Measurements from ENCODE around the gene LDLRAD4.

The LDLRAD4 gene

GRCh38 chr18:13406736-13407135 lies 188.2 kb downstream of the LDLRAD4 start:
- DNase-seq (ENCODE audit: low read depth) = no peak

DNA sequence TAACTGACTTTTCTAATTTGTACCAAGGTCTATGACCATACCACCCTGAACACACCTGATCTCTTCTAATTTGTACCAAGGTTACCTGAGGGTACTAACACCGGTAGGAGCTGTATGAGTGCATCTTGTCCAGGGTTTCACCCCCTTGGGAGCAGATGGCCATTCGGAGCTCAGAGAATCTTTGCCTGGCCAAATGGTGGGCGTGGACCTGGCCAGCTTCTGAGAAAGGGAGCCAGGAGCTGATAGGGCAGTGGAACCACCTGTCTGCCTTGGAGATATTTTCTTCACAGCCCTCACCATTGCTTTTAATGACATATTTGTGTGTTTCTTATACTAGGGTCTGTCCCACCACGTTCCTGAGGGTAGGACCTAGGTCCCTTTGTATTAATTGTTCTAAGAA lies 188.9 kb downstream of the LDLRAD4 start:
- DNase-seq (ENCODE audit: low read depth) = no peak

DNA sequence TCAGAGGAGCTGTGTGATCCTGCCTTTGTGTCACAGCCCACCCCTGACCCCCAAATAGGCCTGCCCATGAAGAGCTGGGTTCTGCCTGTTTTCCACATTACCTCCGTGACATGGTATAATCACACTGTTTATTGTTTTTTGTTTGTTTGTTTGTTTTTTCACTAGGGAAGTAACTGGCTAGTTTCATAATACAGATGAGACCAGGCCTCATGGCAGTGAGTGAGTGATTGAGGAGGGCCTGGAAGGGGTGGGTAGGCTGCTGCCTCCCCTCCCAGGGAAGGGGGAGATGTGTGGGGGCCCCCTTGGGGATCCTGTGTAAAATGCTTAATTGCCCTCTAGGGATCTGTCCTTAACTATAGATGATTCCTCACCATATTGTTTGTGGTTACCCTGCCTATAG lies 190.5 kb downstream of the LDLRAD4 start:
- DNase-seq (ENCODE audit: low read depth) = no peak

- no peak for DNase-seq (ENCODE audit: low read depth)
Measured at GRCh38 chr18:13409997-13410396, 191.4 kb downstream of the LDLRAD4 start.

GRCh38 chr18:13410471-13410870 lies 191.9 kb downstream of the LDLRAD4 start:
- no peak for DNase-seq (ENCODE audit: low read depth)

GRCh38 chr18:13412017-13412416 lies 193.5 kb downstream of the LDLRAD4 start:
- DNase-seq (ENCODE audit: low read depth) = no peak

DNA sequence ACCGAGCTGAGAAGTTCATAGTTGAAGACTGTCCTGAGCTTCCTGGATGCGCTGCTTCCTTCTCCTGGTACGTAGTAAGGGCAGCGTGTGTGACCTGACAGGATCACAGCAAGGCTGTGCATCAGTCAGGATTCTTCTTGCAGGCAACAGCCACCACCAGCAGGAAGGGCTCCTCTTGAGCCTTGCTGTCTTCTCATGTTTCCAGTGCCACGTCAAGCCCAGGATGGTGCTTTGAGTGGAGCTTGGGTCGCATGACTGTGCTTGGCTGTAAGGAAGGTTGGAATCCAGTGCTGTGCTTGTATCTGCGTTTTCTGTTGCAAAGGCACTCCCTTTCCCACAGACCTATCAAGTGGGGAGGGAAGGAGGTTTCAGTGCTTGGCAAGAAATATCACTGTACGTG lies 194.3 kb downstream of the LDLRAD4 start:
- DNase-seq (ENCODE audit: low read depth) = no peak

- DNase-seq (ENCODE audit: low read depth) = no peak
Measured at GRCh38 chr18:13414102-13414501, 195.5 kb downstream of the LDLRAD4 start.

DNA sequence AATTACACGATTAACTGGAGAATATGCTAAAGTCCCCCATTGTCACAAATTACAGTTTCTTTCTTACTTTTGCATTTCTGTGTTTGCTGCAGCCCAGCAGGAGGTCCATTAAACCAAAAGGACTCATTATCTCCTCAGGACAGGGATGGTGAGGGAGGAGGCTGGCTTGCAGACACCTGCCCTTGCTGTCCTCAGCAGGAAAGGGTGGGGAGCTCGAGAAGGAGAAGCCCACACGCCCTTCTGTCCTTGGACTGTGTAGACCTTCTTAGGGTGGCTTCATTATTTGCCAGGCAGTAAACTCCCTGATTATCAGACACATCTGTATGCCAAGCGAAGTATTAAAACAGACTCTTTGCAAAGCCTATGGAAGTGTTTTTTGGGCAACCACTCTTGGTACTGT lies 196.0 kb downstream of the LDLRAD4 start:
- no peak for DNase-seq (ENCODE audit: low read depth)

DNA sequence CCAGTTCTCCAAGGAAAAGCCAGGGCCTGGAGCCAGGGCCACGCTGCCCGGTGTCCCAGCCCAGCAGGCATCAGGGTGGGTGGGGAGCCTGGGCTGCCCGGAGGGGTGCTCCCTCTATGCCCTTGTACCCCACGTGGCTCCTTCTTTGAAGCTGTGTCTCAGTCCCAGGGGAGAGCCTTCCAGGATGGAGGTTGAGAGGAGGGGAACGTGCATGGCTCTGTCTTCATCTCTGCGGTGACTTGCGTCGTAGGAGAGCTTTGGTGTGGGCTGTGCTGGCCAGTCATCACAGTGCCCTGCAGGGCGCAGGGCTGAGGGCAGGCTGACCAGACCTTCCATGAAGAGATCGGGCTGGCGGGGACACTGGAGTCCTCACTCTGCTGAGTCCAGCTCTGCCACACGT lies 197.2 kb downstream of the LDLRAD4 start:
- DNase-seq (ENCODE audit: low read depth) = no peak

DNA sequence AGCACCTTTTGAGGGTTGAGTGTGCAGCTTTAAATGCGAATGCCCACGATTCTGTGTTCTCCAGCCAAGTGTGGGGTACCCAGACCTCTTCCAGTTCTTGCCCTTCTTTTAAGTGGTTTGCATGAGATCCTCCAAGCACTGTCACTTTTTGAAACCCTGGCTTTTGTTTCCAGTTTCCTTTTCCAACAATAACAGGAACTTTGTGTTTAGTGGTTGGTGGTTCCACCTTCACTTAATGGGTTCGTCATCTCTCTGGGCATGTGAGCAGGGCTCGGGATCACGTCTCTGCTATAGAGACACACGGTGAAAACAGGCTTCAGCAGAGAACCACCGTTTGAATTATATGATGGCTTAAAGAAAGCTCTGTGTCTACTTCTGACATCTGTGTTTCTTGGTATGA lies 197.6 kb downstream of the LDLRAD4 start:
- no peak for DNase-seq (ENCODE audit: low read depth)

DNA sequence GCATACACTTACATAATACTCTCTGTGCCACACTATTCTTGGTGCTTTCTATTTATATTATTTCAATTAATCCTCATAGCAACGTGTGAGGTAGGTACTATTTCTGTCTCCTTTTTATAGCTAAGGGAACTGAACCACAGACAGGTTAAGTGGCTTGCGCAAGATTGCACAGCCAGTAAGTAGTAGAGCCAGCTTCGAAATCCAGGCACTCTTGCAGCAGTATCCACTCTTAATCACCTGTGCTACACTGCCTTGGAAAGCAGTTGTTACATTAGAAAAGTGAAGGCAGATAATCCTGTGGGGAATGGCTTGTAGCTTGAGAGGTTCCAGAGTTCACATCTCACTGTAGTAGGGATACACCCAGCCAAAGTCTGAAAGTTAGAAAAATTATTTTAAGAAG lies 198.3 kb downstream of the LDLRAD4 start:
- DNase-seq (ENCODE audit: low read depth) = no peak

DNA sequence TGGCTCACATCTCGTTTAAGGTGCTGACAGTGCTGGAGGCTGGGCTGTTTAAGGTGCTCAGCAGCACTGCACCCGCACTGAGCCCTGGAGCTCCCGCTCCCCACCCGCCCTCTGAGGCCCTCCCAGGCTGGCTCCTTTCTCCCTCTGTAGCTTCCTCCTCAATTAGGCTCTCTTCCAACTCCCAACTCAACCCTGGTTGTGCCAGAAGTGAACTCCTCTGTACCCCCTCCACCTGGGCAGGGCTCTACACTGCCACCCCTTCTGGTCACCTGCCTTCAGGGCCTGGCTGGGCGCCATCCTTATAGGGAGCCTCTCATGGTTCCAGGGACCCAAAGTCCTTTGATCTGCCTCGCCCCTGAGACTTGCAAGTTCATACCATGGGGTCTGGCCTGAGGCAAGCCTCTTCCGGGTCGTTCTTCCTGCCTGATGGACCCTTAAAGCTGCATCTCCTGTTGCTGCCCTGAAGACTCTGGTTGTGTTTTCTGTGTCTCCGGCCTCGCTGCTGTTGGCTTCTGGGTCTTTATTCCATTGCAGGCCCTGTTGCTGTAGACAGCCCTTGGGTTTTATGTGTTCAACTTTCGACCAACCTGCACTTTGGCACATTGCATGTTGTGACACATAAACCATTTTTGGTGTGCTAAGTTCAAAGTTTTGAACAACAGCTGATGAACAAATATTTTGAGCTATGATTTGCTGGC lies 199.6 kb downstream of the LDLRAD4 start:
- DNase-seq (ENCODE audit: low read depth) = no peak

GRCh38 chr18:13420969-13421686 lies 202.6 kb downstream of the LDLRAD4 start:
- no peak for DNase-seq (ENCODE audit: low read depth)

DNA sequence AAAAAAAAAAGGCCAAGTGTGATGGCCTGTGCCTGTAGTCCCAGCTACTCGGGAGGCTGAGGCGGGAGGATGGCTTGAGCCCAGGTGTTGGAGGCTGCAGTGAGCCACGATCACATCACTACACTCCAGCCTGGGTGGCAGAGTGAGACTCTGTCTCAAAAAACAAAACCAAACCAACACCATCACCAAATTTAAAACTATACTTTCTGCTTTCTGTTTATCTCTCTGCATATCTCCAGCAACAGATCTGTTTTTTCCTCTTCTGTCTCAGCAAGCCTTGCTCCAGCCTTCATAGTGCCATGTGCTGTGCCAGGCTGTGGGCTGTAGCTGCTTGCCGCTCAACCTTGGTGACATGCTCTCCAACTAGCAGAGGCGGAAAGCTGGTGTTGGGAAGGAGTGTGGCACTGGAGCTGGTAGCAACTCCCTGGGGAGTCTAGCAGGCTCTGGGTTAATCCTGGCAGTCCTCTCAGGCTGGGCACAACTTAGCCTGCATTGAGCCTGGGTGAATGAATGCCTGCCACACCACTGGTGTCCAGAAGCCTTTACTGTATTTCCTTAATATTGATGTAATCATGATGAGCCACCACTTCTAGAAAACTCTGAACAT lies 204.1 kb downstream of the LDLRAD4 start:
- no peak for DNase-seq (ENCODE audit: low read depth)

DNA sequence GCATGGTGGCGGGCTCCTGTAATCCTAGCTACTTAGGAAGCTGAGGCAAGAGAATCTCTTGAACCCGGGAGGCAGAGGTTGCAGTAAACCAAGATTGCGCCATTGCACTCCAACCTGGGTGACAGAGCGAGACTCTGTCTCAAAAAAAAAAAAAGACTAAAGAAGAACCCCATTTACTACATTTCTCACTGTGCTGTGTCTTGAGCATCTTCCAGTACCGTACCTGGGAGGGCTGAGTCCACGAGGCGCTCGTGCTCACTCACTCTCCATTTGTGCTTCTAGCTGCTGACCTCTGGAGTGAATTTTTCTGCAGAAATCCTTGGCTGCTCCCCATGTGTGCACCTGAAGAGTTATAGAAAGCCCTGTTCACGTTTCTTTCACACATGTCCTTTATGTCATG lies 204.8 kb downstream of the LDLRAD4 start:
- DNase-seq (ENCODE audit: low read depth) = no peak

GRCh38 chr18:13424363-13424762 lies 205.8 kb downstream of the LDLRAD4 start:
- no peak for DNase-seq (ENCODE audit: low read depth)

DNA sequence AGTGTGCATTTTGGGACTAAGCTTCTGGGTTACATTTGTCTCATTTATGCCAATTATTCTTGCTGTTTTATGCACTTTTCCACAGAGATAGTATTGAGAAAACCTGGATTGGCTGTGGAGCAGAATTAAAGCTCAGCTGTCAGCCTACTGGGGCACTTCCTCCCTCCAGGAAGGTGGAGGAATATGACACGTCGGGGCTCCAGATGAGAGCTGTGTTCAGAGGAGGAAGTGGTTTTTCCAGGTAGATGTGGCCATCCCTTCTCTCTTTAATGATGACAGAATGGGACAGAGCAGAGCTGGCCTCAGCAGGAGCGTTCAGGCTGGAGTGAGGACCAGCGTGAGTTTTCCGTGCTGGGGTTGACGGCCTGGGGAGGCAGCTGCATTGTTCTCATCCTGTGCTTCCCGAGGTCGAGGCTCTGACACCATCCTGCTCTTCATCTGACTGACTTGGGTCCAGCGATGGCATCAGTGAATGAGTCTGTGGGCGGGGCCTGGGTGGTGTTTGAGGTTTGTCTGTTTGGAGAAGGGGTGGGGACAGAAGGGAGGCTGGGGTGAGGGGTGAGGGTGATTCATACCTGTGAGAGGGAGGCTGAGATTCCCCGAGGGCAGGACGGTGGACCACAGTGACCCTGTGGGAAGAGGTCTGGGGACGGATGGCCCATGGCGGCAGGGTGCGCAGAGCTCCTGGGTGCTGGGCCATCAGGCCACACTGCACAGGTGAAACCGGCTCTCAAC lies 207.0 kb downstream of the LDLRAD4 start:
- no peak for DNase-seq (ENCODE audit: low read depth)

GRCh38 chr18:13427354-13427753 lies 208.8 kb downstream of the LDLRAD4 start:
- no peak for DNase-seq (ENCODE audit: low read depth)

DNA sequence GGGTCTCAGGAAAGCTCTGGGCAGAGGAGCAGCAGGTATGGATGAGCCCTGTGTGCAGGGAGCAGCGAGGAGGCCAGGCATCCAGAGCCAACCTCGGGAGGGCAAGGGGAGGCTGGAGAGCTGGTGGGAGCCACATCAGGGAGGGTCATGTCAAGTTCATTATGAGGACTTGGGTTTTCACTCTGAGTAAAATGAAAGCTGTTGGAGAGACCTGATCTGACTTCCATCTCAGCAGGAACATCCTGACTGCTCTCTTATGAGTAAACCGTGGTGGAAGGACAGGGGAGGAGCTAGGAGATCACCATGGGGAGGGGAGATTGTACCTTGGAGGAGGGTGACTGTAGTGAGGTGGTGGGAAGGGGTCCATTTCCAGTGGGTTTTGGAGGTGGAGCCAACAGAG lies 209.8 kb downstream of the LDLRAD4 start:
- DNase-seq (ENCODE audit: low read depth) = no peak

GRCh38 chr18:13429016-13429415 lies 210.5 kb downstream of the LDLRAD4 start:
- DNase-seq (ENCODE audit: low read depth) = no peak

- DNase-seq (ENCODE audit: low read depth) = no peak
Measured at GRCh38 chr18:13429884-13430510, 211.4 kb downstream of the LDLRAD4 start.
